Measurements from ENCODE around the gene METTL13. TPM values are rescaled to one million over a fixed set of nuclear protein-coding genes. Genes with fewer than 3 reads are reported as not detected.

The METTL13 gene
- total and polyA plus RNA-seq, 2 experiments from 2014 or later: 18.8 to 22.0 TPM

GRCh38 chr1:171743081-171743870 lies 38.2 kb upstream of the METTL13 start:
- peak overlapping the region; percentile 95 for H2AFZ ChIP-seq
- H3K4me3 ChIP-seq: peak overlapping the region; percentile 96
- H3F3A ChIP-seq (ENCODE audit: insufficient read depth): peaks cover 37% of the 10 kb centered on the region
- peaks cover 34% of the 10 kb centered on the region for H3K4me1 ChIP-seq (ENCODE audit: insufficient read depth)
- no peaks in the 10 kb centered on the region for H4K20me1 ChIP-seq (ENCODE audit: insufficient read depth)
- H3K27ac ChIP-seq: peak overlapping the region; percentile 98
- peaks cover 35% of the 10 kb centered on the region for H3K79me2 ChIP-seq (ENCODE audit: insufficient read depth)
- in situ Hi-C loops (cut with MboI): no loop called here
- no peak for TF ChIP-seq EZH2 (IDR thresholded peaks at IDR 0.05; ENCODE audit: insufficient read depth, poor library complexity, severe bottlenecking)
- no peak for TF ChIP-seq EZH2phosphoT487 (IDR thresholded peaks at IDR 0.05; ENCODE audit: insufficient read depth, low read depth)
- no peaks in the 10 kb centered on the region for H3K27me3 ChIP-seq (replicated peaks; ENCODE audit: insufficient read depth)
- H3K9me2 ChIP-seq (ENCODE audit: insufficient read depth): no peaks in the 10 kb centered on the region
- 16 to 18% methylated on average over 8 of the region's 8 CpGs for WGBS, 2 experiments (ENCODE audit: low coverage in 1 of 2, low lambda C conversion rate in 2 of 2, missing lambda C conversion rate in 2 of 2)
- no peaks in the 10 kb centered on the region for H3K36me3 ChIP-seq (ENCODE audit: low read depth)
- peak; percentile 95 for DNase-seq
- H3K9me3 ChIP-seq (ENCODE audit: low read depth): no peaks in the 10 kb centered on the region
- peak overlapping the region; percentile 92 for H3K9ac ChIP-seq
- H3K4me2 ChIP-seq (ENCODE audit: unreplicated experiment): peak overlapping the region; percentile 99

- Histone ChIP-seq H3K9me2 (ENCODE audit: insufficient read depth) (no peaks in the 10 kb centered on the region), H3K9ac (no peak overlapping the region), H3K4me1 (ENCODE audit: insufficient read depth) (peaks cover 17% of the 10 kb centered on the region), H3K79me2 (ENCODE audit: insufficient read depth) (peaks cover 18% of the 10 kb centered on the region), H3K27me3 (replicated peaks; ENCODE audit: insufficient read depth) (no peaks in the 10 kb centered on the region), H3F3A (ENCODE audit: insufficient read depth) (peaks cover 34% of the 10 kb centered on the region), H2AFZ (no peak overlapping the region), H4K20me1 (ENCODE audit: insufficient read depth) (no peaks in the 10 kb centered on the region), H3K9me3 (ENCODE audit: low read depth) (no peaks in the 10 kb centered on the region), H3K4me3 (no peak overlapping the region), H3K4me2 (ENCODE audit: unreplicated experiment) (no peak overlapping the region), H3K27ac (no peak overlapping the region), H3K36me3 (ENCODE audit: low read depth) (no peaks in the 10 kb centered on the region)
- WGBS, 2 experiments (ENCODE audit: low coverage in 1 of 2, low lambda C conversion rate in 2 of 2, missing lambda C conversion rate in 2 of 2): 97 to 98% methylated on average over 8 of the region's 8 CpGs
- DNase-seq: no peak
- in situ Hi-C loops (cut with MboI): no loop called here
- no peak for TF ChIP-seq EZH2 (IDR thresholded peaks at IDR 0.05; ENCODE audit: insufficient read depth, poor library complexity, severe bottlenecking)
- TF ChIP-seq EZH2phosphoT487 (IDR thresholded peaks at IDR 0.05; ENCODE audit: insufficient read depth, low read depth): no peak
These were observed 36.5 kb upstream of the METTL13 start for GRCh38 chr1:171744986-171745385.

GRCh38 chr1:171748651-171749050 lies 32.8 kb upstream of the METTL13 start:
- 75 to 84% methylated on average over 3 of the region's 3 CpGs for WGBS, 2 experiments (ENCODE audit: low coverage in 1 of 2, low lambda C conversion rate in 2 of 2, missing lambda C conversion rate in 2 of 2)
- DNase-seq: no peak
- Histone ChIP-seq H3K4me2 (ENCODE audit: unreplicated experiment) (no peak overlapping the region), H3K27me3 (replicated peaks; ENCODE audit: insufficient read depth) (no peaks in the 10 kb centered on the region), H2AFZ (no peak overlapping the region), H3K9ac (no peak overlapping the region), H3K4me3 (no peak overlapping the region), H3K36me3 (ENCODE audit: low read depth) (no peaks in the 10 kb centered on the region), H4K20me1 (ENCODE audit: insufficient read depth) (no peaks in the 10 kb centered on the region), H3F3A (ENCODE audit: insufficient read depth) (peaks cover 9% of the 10 kb centered on the region), H3K79me2 (ENCODE audit: insufficient read depth) (no peaks in the 10 kb centered on the region), H3K4me1 (ENCODE audit: insufficient read depth) (peaks cover 5% of the 10 kb centered on the region), H3K27ac (no peak overlapping the region), H3K9me2 (ENCODE audit: insufficient read depth) (no peaks in the 10 kb centered on the region), H3K9me3 (ENCODE audit: low read depth) (no peaks in the 10 kb centered on the region)
- TF ChIP-seq EZH2 (IDR thresholded peaks at IDR 0.05; ENCODE audit: insufficient read depth, poor library complexity, severe bottlenecking) (no peak), EZH2phosphoT487 (IDR thresholded peaks at IDR 0.05; ENCODE audit: insufficient read depth, low read depth) (no peak)
- in situ Hi-C loops (cut with MboI): no loop called here

- no peak overlapping the region for H3K27ac ChIP-seq
- no peaks in the 10 kb centered on the region for H3K79me2 ChIP-seq (ENCODE audit: insufficient read depth)
- 91 to 97% methylated on average over 6 of the region's 6 CpGs for WGBS, 2 experiments (ENCODE audit: low coverage in 1 of 2, low lambda C conversion rate in 2 of 2, missing lambda C conversion rate in 2 of 2)
- no peaks in the 10 kb centered on the region for H4K20me1 ChIP-seq (ENCODE audit: insufficient read depth)
- H3K9ac ChIP-seq: no peak overlapping the region
- H3K9me3 ChIP-seq (ENCODE audit: low read depth): no peaks in the 10 kb centered on the region
- H3K36me3 ChIP-seq (ENCODE audit: low read depth): no peaks in the 10 kb centered on the region
- H3K4me2 ChIP-seq (ENCODE audit: unreplicated experiment): no peak overlapping the region
- no peaks in the 10 kb centered on the region for H3K27me3 ChIP-seq (replicated peaks; ENCODE audit: insufficient read depth)
- no peaks in the 10 kb centered on the region for H3K9me2 ChIP-seq (ENCODE audit: insufficient read depth)
- H3K4me1 ChIP-seq (ENCODE audit: insufficient read depth): peaks cover 15% of the 10 kb centered on the region
- in situ Hi-C loops (cut with MboI): no loop called here
- no peak overlapping the region for H3K4me3 ChIP-seq
- TF ChIP-seq EZH2phosphoT487 (IDR thresholded peaks at IDR 0.05; ENCODE audit: insufficient read depth, low read depth) (no peak), EZH2 (IDR thresholded peaks at IDR 0.05; ENCODE audit: insufficient read depth, poor library complexity, severe bottlenecking) (no peak)
- DNase-seq: no peak
- no peak overlapping the region for H2AFZ ChIP-seq
- H3F3A ChIP-seq (ENCODE audit: insufficient read depth): peaks cover 16% of the 10 kb centered on the region
These were observed 30.2 kb upstream of the METTL13 start for GRCh38 chr1:171751221-171751620.

Data from GM23248 (cell line).